Neural crest cell (in vitro differentiated cells): ENCODE data around the gene DNAJC13. TPM values are rescaled to one million over a fixed set of nuclear protein-coding genes. Genes with fewer than 3 reads are reported as not detected.
"Not testable (repeated sequence)": the region's sequence is repeated elsewhere in the genome, so short reads cannot be mapped to it uniquely, and the experiment has no call there.

ENCODE experiments used
- DNase-seq: peaks from one replicate; pipeline ENCODE4 v3.0.0; 2021; ENCODE audit warnings: low read depth, mixed read lengths, low spot score
- H3K27ac Mint-ChIP-seq: one replicate; pipeline ENCODE4 v1.8.0; 2021; ENCODE audit warnings: mild to moderate bottlenecking, mixed read lengths; ENCODE audit not compliant: unreplicated experiment
- H3K27me3 Mint-ChIP-seq: 2 replicates; pipeline ENCODE4 v1.8.0; 2021; ENCODE audit warnings: low read depth, mild to moderate bottlenecking, mixed read lengths
- H3K36me3 Mint-ChIP-seq: 2 replicates; pipeline ENCODE4 v1.8.0; 2021; ENCODE audit warnings: low read depth, mild to moderate bottlenecking, mixed read lengths
- H3K4me1 Mint-ChIP-seq: 2 replicates; pipeline ENCODE4 v1.8.0; 2021; ENCODE audit warnings: mixed read lengths
- H3K4me3 Mint-ChIP-seq: one replicate; pipeline ENCODE4 v1.8.0; 2021; ENCODE audit warnings: mild to moderate bottlenecking, mixed read lengths
- H3K9me3 Mint-ChIP-seq: 2 replicates; pipeline ENCODE4 v1.8.0; 2021; ENCODE audit warnings: mixed read lengths
- total RNA-seq: library from RNA; stranded (reverse); gene quantifications from 2 replicates; pipeline ENCODE4 v1.2.1, GENCODE V29; 2021
- TF ChIP-seq, protein P1 (sequence below): fragments of 200-600 bp; sonication (generic); conservative IDR thresholded peaks from 2 replicates; pipeline ENCODE4 v1.5.0; 2021; ENCODE audit warnings: antibody characterized with exemption, mild to moderate bottlenecking

Gene DNAJC13
- total RNA-seq, 1 donor from 2014 or later: 36.0 TPM

DNA sequence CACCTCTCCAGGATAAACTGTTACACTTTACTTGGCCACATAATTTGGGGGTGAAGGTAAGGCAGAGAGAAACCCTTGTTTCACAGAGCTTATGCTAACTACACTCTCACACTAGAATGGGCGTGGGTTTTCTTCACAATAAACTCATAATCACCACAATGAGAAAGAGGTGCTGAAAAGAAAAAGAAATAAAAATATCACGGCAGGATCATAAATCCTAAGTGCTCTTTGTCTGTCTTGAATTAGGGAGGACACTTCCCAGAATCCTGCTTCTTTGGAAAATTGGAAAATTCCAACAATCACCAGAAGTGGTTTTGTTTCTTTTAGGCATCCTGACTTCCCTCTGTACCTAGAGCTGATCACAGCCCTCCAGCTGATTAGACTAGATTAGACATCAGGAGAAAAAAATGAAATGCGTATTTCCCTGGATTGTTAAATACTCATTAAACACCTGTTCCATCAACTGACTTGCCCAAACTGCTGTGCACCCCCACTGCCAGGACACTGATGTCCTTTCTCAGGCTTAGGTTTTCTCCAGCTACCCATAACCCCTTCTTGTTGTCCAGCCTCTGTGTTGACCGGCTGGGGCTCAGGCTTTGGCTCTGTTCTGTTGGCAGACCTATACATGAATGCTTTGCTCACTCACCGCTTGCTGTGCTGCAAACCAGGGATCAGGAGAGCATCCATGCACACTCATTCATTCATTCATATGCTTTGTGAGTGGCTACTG is 138.2 kb downstream of the DNAJC13 start:
- Mint-ChIP-seq H3K27me3 (no peaks in the 10 kb centered on the region), H3K36me3 (no peaks in the 10 kb centered on the region), H3K27ac (peak overlapping the region; percentile 83), H3K4me1 (peaks cover 4% of the 10 kb centered on the region), H3K9me3 (no peaks in the 10 kb centered on the region), H3K4me3 (no peak overlapping the region)
- TF ChIP-seq, protein P1, sequence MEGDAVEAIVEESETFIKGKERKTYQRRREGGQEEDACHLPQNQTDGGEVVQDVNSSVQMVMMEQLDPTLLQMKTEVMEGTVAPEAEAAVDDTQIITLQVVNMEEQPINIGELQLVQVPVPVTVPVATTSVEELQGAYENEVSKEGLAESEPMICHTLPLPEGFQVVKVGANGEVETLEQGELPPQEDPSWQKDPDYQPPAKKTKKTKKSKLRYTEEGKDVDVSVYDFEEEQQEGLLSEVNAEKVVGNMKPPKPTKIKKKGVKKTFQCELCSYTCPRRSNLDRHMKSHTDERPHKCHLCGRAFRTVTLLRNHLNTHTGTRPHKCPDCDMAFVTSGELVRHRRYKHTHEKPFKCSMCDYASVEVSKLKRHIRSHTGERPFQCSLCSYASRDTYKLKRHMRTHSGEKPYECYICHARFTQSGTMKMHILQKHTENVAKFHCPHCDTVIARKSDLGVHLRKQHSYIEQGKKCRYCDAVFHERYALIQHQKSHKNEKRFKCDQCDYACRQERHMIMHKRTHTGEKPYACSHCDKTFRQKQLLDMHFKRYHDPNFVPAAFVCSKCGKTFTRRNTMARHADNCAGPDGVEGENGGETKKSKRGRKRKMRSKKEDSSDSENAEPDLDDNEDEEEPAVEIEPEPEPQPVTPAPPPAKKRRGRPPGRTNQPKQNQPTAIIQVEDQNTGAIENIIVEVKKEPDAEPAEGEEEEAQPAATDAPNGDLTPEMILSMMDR: no peak
- no peak for DNase-seq

DNA sequence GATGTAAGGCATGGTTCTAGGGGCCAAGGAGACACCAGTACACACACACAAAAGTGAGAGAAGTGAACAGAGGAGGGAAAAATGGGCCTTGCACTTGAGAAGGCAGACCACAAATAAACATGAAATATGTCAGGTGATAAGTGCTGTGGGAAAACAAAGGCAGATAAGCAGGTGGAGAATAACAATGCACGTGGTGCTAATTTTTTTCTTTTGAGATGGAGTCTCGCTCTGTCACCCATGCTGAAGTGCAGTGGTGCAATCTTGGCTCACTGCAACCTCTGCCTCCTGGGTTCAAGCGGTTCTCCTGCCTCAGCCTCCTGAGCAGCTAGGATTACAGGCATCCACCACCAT is 138.7 kb downstream of the DNAJC13 start:
- not testable (repeated sequence) for H3K4me1 Mint-ChIP-seq, H3K9me3 Mint-ChIP-seq, H3K4me3 Mint-ChIP-seq, H3K36me3 Mint-ChIP-seq, H3K27me3 Mint-ChIP-seq, DNase-seq
- peak overlapping the region; percentile 83 for H3K27ac Mint-ChIP-seq

DNA sequence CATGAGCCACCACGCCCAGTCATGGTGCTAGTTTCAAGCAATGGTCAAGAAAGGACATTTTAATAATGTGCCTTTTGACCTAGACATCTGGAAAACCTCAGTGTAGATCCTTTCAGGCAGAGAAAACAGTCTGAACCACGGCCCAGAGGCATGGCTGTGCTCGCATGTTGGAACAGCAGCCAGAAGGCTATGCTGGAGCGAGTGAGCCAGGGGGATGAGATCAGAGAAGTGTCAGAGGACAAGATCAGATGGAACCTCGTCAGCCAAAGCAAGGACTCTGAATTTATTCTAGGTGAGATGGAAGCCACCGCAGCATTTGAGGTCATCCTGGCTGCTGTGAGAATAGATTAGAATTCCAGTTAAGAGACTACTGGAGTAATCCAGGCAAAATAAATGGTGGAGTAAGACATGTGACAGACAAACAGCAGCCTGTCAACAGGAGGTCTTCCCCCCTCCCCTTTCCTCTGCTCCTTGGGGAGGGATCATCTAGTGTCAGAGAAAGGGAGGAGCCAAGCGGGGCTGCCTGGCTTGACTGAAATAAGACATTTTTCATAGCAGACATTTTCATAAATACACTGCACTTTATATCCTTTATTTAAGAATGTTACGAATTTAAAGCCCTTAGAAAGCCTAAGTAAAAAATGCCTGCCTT is 139.3 kb downstream of the DNAJC13 start:
- TF ChIP-seq, protein P1: no peak
- DNase-seq: no peak
- peaks cover 4% of the 10 kb centered on the region for H3K4me1 Mint-ChIP-seq
- H3K4me3 Mint-ChIP-seq: no peak overlapping the region
- no peaks in the 10 kb centered on the region for H3K36me3 Mint-ChIP-seq
- no peaks in the 10 kb centered on the region for H3K9me3 Mint-ChIP-seq
- no peaks in the 10 kb centered on the region for H3K27me3 Mint-ChIP-seq
- no peak overlapping the region for H3K27ac Mint-ChIP-seq

DNA sequence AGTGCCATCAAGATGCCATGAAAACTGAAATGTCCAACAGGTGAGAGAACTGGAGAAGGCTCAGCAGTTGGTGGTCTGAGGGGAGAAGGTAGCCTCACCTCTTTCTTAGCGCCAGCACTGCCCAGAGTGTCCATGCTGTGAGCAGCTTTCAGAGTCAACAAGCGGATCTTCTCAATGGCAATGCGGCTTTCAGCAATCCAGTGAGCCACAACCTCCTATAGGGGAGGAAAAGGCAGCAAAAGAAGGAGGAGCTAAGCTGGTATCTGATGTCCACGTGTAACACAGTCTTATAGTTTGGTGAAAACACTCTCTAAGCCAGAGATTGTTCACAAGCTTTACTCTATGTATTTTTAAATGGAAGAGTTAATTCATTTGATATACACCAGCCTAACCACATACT is 143.7 kb downstream of the DNAJC13 start:
- Mint-ChIP-seq H3K9me3 (no peaks in the 10 kb centered on the region), H3K27me3 (no peaks in the 10 kb centered on the region), H3K27ac (no peak overlapping the region), H3K4me3 (no peak overlapping the region), H3K36me3 (peaks cover 11% of the 10 kb centered on the region), H3K4me1 (no peaks in the 10 kb centered on the region)
- DNase-seq: no peak
- TF ChIP-seq, protein P1: no peak

DNA sequence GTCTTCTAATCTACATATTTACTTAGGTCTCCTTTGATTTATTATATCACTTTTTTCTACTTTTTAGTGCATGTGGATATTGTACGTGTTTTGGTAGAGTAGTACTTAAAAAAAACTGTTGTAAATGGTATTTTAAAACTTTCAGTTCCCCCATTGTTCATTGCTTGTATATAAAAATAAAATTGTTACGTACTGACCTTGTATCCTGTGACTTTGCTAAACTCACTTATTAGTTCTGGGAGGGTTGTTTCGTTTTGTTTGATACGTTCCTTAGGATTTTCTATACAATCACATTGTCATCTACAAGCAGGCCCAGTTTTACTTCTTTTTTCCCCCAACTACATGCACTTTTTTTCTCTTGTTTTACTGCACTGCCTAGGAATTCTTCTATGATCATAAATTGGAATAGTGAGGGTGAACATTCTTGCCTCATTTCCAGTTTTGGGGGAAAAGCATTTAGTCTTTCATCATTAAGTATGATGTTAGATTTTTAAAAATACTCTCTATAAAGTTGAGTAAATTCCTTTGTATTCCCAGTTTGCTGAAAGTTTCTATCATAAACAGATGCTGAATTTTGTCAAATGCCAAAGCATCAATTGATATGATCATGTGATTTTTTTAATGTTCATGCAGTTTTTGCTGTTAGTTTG is 146.2 kb downstream of the DNAJC13 start:
- H3K4me3 Mint-ChIP-seq: no peak overlapping the region
- no peaks in the 10 kb centered on the region for H3K27me3 Mint-ChIP-seq
- TF ChIP-seq, protein P1: no peak
- H3K9me3 Mint-ChIP-seq: no peaks in the 10 kb centered on the region
- H3K27ac Mint-ChIP-seq: no peak overlapping the region
- H3K4me1 Mint-ChIP-seq: no peaks in the 10 kb centered on the region
- peaks cover 11% of the 10 kb centered on the region for H3K36me3 Mint-ChIP-seq
- no peak for DNase-seq

DNA sequence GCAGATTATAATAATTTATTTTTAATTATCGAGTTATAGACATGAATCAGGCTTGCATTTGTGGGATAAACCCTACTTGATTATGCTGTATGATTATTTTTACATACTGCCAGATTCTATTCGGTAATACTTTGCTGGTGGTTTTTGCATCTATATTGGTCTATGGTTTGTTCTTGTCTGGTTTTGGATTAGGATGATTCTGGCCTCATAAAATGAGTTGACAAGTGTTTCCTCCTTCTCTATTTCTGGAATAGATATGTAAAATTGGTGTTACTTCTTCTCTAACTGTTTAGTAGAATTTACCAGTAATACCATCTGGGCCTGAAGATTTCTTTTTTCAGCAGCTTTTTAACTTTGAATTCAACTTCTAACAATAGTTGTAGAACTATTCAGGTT is 146.8 kb downstream of the DNAJC13 start:
- H3K4me3 Mint-ChIP-seq: no peak overlapping the region
- no peaks in the 10 kb centered on the region for H3K9me3 Mint-ChIP-seq
- H3K27ac Mint-ChIP-seq: no peak overlapping the region
- no peaks in the 10 kb centered on the region for H3K27me3 Mint-ChIP-seq
- no peak for DNase-seq
- H3K4me1 Mint-ChIP-seq: no peaks in the 10 kb centered on the region
- peaks cover 11% of the 10 kb centered on the region for H3K36me3 Mint-ChIP-seq
- TF ChIP-seq, protein P1: no peak
